Loucy (cell line): ENCODE data around the gene TRAPPC2L.

ENCODE experiments used
- H2AFZ ChIP-seq: fragments of 200-600 bp; sonication (generic); 2 replicates; pipeline ENCODE4 v1.6.0; 2016; ENCODE audit warnings: antibody characterized with exemption, mild to moderate bottlenecking, low read length, moderate library complexity
- H3F3A ChIP-seq: fragments of 200-600 bp; 2 replicates; pipeline ENCODE4 v1.6.0; 2016; ENCODE audit warnings: antibody characterized with exemption, low read depth, mild to moderate bottlenecking
- H3K27me3 ChIP-seq: fragments of 200-600 bp; sonication (generic); 2 replicates; pipeline ENCODE4 v1.6.1; 2014; ENCODE audit warnings: low read length, mild to moderate bottlenecking; ENCODE audit not compliant: insufficient read depth, poor library complexity, severe bottlenecking
- H3K36me3 ChIP-seq: fragments of 200-600 bp; sonication (generic); 2 replicates; pipeline ENCODE4 v1.6.1; 2016; ENCODE audit warnings: low read length; ENCODE audit not compliant: insufficient read depth
- H3K4me1 ChIP-seq: fragments of 200-600 bp; sonication (generic); 2 replicates; pipeline ENCODE4 v1.5.1; 2014; ENCODE audit warnings: low read length, mild to moderate bottlenecking; ENCODE audit not compliant: insufficient read depth, poor library complexity, severe bottlenecking
- H3K4me2 ChIP-seq: fragments of 200-600 bp; sonication (generic); 2 replicates; pipeline ENCODE4 v1.6.0; 2014; ENCODE audit warnings: antibody characterized with exemption, low read length, low read depth, mild to moderate bottlenecking; ENCODE audit not compliant: poor library complexity, severe bottlenecking
- H3K4me3 ChIP-seq: fragments of 200-600 bp; sonication (generic); 2 replicates; pipeline ENCODE4 v1.5.1; 2014; ENCODE audit warnings: low read length, mild to moderate bottlenecking, mixed read lengths; ENCODE audit not compliant: poor library complexity, severe bottlenecking
- H3K79me2 ChIP-seq: fragments of 200-600 bp; sonication (generic); 2 replicates; pipeline ENCODE4 v1.6.1; 2014; ENCODE audit warnings: low read length; ENCODE audit not compliant: insufficient read depth
- H3K9ac ChIP-seq: fragments of 200-600 bp; sonication (generic); 2 replicates; pipeline ENCODE4 v1.6.0; 2014; ENCODE audit warnings: mild to moderate bottlenecking, low read depth, low read length, moderate library complexity; ENCODE audit not compliant: poor library complexity, severe bottlenecking
- H3K9me2 ChIP-seq: fragments of 200-600 bp; sonication (generic); replicated peaks from 2 replicates; pipeline ENCODE4 v1.6.1; 2016; ENCODE audit warnings: low read depth, low read length, mixed read lengths
- H3K9me3 ChIP-seq: fragments of 200-600 bp; sonication (generic); 2 replicates; pipeline ENCODE4 v1.6.1; 2014; ENCODE audit warnings: mild to moderate bottlenecking, antibody characterized with exemption, low read length, low read depth; ENCODE audit not compliant: insufficient read depth
- H4K20me1 ChIP-seq: fragments of 200-600 bp; sonication (generic); 2 replicates; pipeline ENCODE4 v1.6.0; 2014; ENCODE audit warnings: antibody characterized with exemption, low read length, mild to moderate bottlenecking; ENCODE audit not compliant: insufficient read depth, poor library complexity, severe bottlenecking
- CTCF ChIP-seq: fragments of 200-600 bp; sonication (generic); conservative IDR thresholded peaks from 2 replicates; pipeline ENCODE4 v1.5.1; 2014; ENCODE audit warnings: mild to moderate bottlenecking, antibody characterized with exemption, low read length
- EZH2phosphoT487 ChIP-seq: fragments of 200-600 bp; IDR thresholded peaks from 2 replicates; pipeline ENCODE4 v1.6.1; 2018; ENCODE audit warnings: antibody characterized with exemption, mild to moderate bottlenecking, moderate library complexity, borderline replicate concordance

The TRAPPC2L gene

GRCh38 chr16:88827727-88828126 is 29.2 kb upstream of the TRAPPC2L start:
- Histone ChIP-seq H3K9ac (no peak overlapping the region), H3F3A (no peaks in the 10 kb centered on the region), H3K9me2 (no peaks in the 10 kb centered on the region), H3K36me3 (no peaks in the 10 kb centered on the region), H3K9me3 (no peaks in the 10 kb centered on the region), H2AFZ (no peak overlapping the region), H3K27me3 (no peaks in the 10 kb centered on the region), H4K20me1 (no peaks in the 10 kb centered on the region), H3K4me1 (no peaks in the 10 kb centered on the region), H3K4me2 (no peak overlapping the region), H3K4me3 (no peak overlapping the region), H3K79me2 (no peaks in the 10 kb centered on the region)
- TF ChIP-seq EZH2phosphoT487 = no peak
- TF ChIP-seq CTCF = no peak

- H3K4me1 ChIP-seq = no peaks in the 10 kb centered on the region
- no peak overlapping the region for H2AFZ ChIP-seq
- no peaks in the 10 kb centered on the region for H4K20me1 ChIP-seq
- no peaks in the 10 kb centered on the region for H3K9me2 ChIP-seq
- H3K27me3 ChIP-seq = no peaks in the 10 kb centered on the region
- H3K9me3 ChIP-seq = no peaks in the 10 kb centered on the region
- H3K4me3 ChIP-seq = no peak overlapping the region
- no peak overlapping the region for H3K4me2 ChIP-seq
- no peak for TF ChIP-seq EZH2phosphoT487
- H3F3A ChIP-seq = no peaks in the 10 kb centered on the region
- H3K79me2 ChIP-seq = no peaks in the 10 kb centered on the region
- H3K36me3 ChIP-seq = no peaks in the 10 kb centered on the region
- H3K9ac ChIP-seq = no peak overlapping the region
These were observed 28.2 kb upstream of the TRAPPC2L start for GRCh38 chr16:88828711-88829110.

GRCh38 chr16:88830258-88830657 is 26.7 kb upstream of the TRAPPC2L start:
- Histone ChIP-seq H3K4me3 (no peak overlapping the region), H3K36me3 (no peaks in the 10 kb centered on the region), H3K27me3 (no peaks in the 10 kb centered on the region), H3K4me2 (no peak overlapping the region), H3K9me2 (no peaks in the 10 kb centered on the region), H3K9me3 (no peaks in the 10 kb centered on the region), H4K20me1 (no peaks in the 10 kb centered on the region), H3K79me2 (no peaks in the 10 kb centered on the region), H2AFZ (no peak overlapping the region), H3K9ac (no peak overlapping the region), H3K4me1 (no peaks in the 10 kb centered on the region), H3F3A (no peaks in the 10 kb centered on the region)
- TF ChIP-seq CTCF = no peak
- TF ChIP-seq EZH2phosphoT487 = no peak

- H3K27me3 ChIP-seq = no peaks in the 10 kb centered on the region
- no peaks in the 10 kb centered on the region for H3K4me1 ChIP-seq
- TF ChIP-seq CTCF = no peak
- TF ChIP-seq EZH2phosphoT487 = no peak
- H3F3A ChIP-seq = no peaks in the 10 kb centered on the region
- no peak overlapping the region for H3K9ac ChIP-seq
- no peaks in the 10 kb centered on the region for H4K20me1 ChIP-seq
- H2AFZ ChIP-seq = no peak overlapping the region
- H3K36me3 ChIP-seq = no peaks in the 10 kb centered on the region
- H3K4me2 ChIP-seq = no peak overlapping the region
- H3K9me2 ChIP-seq = no peaks in the 10 kb centered on the region
- no peak overlapping the region for H3K4me3 ChIP-seq
- H3K79me2 ChIP-seq = no peaks in the 10 kb centered on the region
- H3K9me3 ChIP-seq = no peaks in the 10 kb centered on the region
These were observed 26.1 kb upstream of the TRAPPC2L start for GRCh38 chr16:88830783-88831182.
